ENCODE results near the gene MAGI2.

MAGI2 gene

DNA sequence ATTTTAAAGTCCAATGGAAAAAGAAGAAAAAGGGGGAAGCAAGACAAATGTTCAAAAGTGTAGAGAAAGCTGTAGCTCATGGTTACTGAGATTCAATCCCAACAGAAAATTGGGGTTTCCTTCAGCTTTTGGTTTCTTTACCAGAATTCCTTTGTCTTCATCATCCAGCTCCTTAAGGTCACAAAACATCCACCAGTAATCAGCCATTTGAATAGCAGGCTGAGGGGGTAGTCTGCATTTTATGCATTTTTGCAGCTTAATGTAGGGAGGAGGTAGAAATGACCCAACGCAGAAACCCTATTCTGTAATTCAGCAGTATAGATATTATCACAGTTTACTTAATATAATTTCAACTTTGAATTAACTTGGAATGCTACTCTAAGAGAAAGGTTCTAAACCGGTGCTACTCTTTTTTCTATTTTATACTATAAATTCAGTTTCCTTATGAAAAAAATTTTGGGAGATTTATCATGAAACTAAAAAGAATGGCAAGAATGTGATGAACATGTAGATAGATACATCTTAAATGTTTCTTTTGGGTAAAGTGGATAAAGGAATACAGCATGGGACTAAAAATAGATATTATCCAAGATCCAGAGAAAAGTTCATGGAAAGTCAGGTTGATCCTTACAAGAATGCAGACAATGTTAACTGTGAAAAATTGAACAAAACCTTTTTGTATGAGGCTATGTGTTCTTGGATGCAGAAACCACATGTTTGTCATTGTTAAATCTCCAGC lies 1058.0 kb downstream of the MAGI2 start:
- Histone ChIP-seq H3K27me3 (ENCODE audit: control insufficient read depth in 1 of 2, insufficient read depth in 2 of 2, low read length in 2 of 2) (no peaks in the 10 kb centered on the region), H3K27ac (ENCODE audit: low read length) (no peak overlapping the region), H3K4me3 (ENCODE audit: low read length in 2 of 2) (no peak overlapping the region), H3K4me1 (ENCODE audit: control insufficient read depth, insufficient read depth, low read length) (no peaks in the 10 kb centered on the region), H3K9ac (ENCODE audit: low read length in 2 of 2) (no peak overlapping the region), H3K9me3 (ENCODE audit: control insufficient read depth in 2 of 2, low read length in 2 of 2) (no peaks in the 10 kb centered on the region), H3K36me3 (ENCODE audit: control insufficient read depth in 2 of 2, insufficient read depth in 2 of 2, low read length in 2 of 2) (no peaks in the 10 kb centered on the region)

DNA sequence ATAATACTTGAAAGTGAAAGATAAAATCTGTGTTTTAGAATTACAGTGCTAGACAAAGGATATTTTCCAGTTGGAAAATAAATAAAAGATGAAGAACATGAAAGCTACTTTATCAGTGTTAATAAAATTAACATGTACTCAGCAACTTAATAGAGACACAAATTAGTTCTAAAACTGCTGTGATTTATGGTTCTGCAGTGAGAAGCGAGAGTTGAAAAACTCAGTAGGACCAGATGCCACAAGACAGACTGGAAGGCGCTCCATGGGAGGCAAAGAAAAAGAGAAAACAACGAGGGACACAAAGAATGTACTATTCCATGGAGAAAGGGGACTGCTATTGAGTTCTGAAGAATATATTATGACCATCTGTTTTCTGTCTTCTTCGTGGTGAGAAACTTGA lies 1064.4 kb downstream of the MAGI2 start:
- Histone ChIP-seq H3K9me3 (ENCODE audit: control insufficient read depth in 2 of 2, low read length in 2 of 2) (no peaks in the 10 kb centered on the region), H3K4me3 (ENCODE audit: low read length in 2 of 2) (no peak overlapping the region), H3K27me3 (ENCODE audit: control insufficient read depth in 1 of 2, insufficient read depth in 2 of 2, low read length in 2 of 2) (no peaks in the 10 kb centered on the region), H3K4me1 (ENCODE audit: control insufficient read depth, insufficient read depth, low read length) (no peaks in the 10 kb centered on the region), H3K27ac (ENCODE audit: low read length) (no peak overlapping the region), H3K9ac (ENCODE audit: low read length in 2 of 2) (no peak overlapping the region), H3K36me3 (ENCODE audit: control insufficient read depth in 2 of 2, insufficient read depth in 2 of 2, low read length in 2 of 2) (no peaks in the 10 kb centered on the region)

DNA sequence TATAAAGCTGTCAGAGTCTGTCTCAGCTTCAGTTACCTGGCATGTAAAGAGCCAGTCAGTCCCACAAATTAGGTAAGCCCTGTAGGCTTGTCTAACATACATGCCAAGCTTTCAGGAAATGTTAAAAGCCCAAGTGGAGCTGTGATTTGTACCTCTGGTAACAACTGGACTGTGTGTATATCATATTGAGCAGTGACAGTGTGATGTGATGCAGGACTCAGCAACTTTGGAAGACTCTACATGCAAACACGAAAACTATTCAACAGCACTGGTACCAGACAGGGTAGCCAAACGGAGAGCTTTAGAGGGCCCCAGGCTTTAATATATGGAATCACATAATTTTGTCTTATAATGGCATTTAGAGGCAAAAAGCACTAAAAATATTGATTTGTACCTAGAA lies 1066.9 kb downstream of the MAGI2 start:
- no peaks in the 10 kb centered on the region for H3K9me3 ChIP-seq (ENCODE audit: control insufficient read depth in 2 of 2, low read length in 2 of 2)
- no peak overlapping the region for H3K9ac ChIP-seq (ENCODE audit: low read length in 2 of 2)
- no peaks in the 10 kb centered on the region for H3K27me3 ChIP-seq (ENCODE audit: control insufficient read depth in 1 of 2, insufficient read depth in 2 of 2, low read length in 2 of 2)
- no peak overlapping the region for H3K4me3 ChIP-seq (ENCODE audit: low read length in 2 of 2)
- H3K4me1 ChIP-seq (ENCODE audit: control insufficient read depth, insufficient read depth, low read length), result no peaks in the 10 kb centered on the region
- no peak overlapping the region for H3K27ac ChIP-seq (ENCODE audit: low read length)
- no peaks in the 10 kb centered on the region for H3K36me3 ChIP-seq (ENCODE audit: control insufficient read depth in 2 of 2, insufficient read depth in 2 of 2, low read length in 2 of 2)

DNA sequence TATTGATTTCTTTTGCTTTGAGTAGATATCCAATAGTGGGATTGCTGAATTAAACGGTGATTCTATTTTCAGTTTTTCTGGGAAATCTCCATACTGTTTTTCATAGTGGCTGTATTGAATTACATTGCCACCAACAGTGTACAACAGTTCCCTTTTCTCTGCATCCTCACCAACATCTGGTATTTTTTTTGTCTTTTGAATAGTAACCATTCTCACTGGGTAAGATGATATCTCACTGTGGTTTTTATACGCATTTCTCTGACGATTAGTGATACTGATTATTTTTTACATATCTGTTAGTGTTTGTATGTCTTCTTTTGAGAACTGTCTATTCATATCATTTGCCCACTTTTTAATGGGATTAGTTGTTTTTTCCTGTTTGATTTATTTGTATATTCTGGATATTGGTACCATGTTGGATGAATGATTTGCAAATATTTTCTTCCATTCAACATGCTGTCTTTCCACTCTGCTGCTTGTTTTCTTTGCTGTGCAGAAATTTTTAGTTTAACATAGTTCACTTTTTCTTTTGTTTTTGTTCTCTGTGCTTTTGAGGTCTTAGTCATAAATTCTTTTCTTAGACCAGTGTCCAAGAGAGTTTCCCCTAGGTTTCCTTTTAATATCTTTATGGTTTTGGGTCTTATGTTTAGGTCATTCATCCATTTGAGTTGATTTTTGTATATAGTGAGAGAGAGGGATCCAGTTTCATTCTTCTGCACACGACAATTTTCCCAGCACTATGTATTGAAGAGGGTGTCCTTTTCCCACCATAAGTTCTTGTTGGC lies 1070.2 kb downstream of the MAGI2 start:
- H3K27me3 ChIP-seq (ENCODE audit: control insufficient read depth in 1 of 2, insufficient read depth in 2 of 2, low read length in 2 of 2), result no peaks in the 10 kb centered on the region
- no peaks in the 10 kb centered on the region for H3K4me1 ChIP-seq (ENCODE audit: control insufficient read depth, insufficient read depth, low read length)
- no peaks in the 10 kb centered on the region for H3K36me3 ChIP-seq (ENCODE audit: control insufficient read depth in 2 of 2, insufficient read depth in 2 of 2, low read length in 2 of 2)
- H3K4me3 ChIP-seq (ENCODE audit: low read length in 2 of 2), result no peak overlapping the region
- no peak overlapping the region for H3K27ac ChIP-seq (ENCODE audit: low read length)
- H3K9ac ChIP-seq (ENCODE audit: low read length in 2 of 2), result no peak overlapping the region
- no peaks in the 10 kb centered on the region for H3K9me3 ChIP-seq (ENCODE audit: control insufficient read depth in 2 of 2, low read length in 2 of 2)

DNA sequence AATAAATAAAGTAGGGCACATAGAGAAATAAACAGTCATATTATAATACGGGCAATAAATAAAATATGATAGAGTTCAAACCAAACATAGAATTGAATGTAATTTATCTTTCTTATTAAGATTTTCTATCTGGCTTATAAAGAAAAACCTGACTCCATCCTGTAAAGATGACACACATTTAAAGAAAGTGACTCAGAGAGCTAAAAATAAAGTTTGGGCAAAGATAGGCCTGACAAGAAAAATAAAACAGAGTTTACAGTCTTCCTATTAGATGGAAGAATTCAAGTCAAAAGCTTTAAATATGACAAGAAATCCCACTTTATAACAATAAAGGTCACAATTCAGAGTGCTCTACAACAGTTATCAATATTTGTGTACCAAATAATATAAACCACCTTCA lies 1074.3 kb downstream of the MAGI2 start:
- H3K36me3 ChIP-seq (ENCODE audit: control insufficient read depth in 2 of 2, insufficient read depth in 2 of 2, low read length in 2 of 2), result no peaks in the 10 kb centered on the region
- no peak overlapping the region for H3K27ac ChIP-seq (ENCODE audit: low read length)
- H3K4me1 ChIP-seq (ENCODE audit: control insufficient read depth, insufficient read depth, low read length), result no peaks in the 10 kb centered on the region
- no peak overlapping the region for H3K4me3 ChIP-seq (ENCODE audit: low read length in 2 of 2)
- H3K27me3 ChIP-seq (ENCODE audit: control insufficient read depth in 1 of 2, insufficient read depth in 2 of 2, low read length in 2 of 2), result no peaks in the 10 kb centered on the region
- H3K9ac ChIP-seq (ENCODE audit: low read length in 2 of 2), result no peak overlapping the region
- no peaks in the 10 kb centered on the region for H3K9me3 ChIP-seq (ENCODE audit: control insufficient read depth in 2 of 2, low read length in 2 of 2)

DNA sequence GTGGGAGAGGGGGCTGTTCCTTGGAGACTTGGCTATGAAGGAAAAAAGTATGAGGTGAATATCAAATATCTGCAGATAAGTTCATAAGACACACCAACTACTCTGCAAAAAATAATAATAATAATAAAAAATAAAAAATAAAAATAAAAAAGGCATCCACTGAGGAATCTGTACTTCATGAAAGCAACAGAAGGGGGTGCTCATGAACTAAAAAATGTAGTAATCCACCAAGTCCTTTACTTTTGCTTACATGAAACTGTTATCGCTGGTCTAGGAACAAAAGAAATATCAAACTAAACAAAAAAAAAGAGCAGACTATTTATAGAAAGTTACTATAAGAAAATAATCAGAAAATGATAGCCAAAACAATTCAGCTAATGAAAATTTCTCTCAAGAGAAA lies 1075.9 kb downstream of the MAGI2 start:
- no peak overlapping the region for H3K9ac ChIP-seq (ENCODE audit: low read length in 2 of 2)
- no peak overlapping the region for H3K27ac ChIP-seq (ENCODE audit: low read length)
- no peaks in the 10 kb centered on the region for H3K36me3 ChIP-seq (ENCODE audit: control insufficient read depth in 2 of 2, insufficient read depth in 2 of 2, low read length in 2 of 2)

DNA sequence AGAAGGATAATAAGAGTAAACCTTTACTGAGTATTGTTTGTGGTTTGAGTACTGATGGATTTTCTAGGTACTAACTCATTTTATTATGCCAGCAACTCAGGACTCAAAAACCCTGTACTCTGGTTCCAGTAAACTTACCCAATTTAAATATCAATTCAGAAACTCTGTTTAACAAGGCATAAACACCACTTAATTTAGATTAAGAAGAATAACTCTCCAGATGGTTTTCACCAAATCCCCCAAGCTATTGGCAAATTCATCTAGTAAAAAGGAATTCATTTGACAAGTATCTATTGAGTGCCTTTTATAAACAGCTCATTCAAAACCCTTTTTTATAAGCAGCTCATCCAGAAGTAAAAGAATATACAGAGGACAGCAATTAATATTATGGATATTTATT lies 1082.5 kb downstream of the MAGI2 start:
- Histone ChIP-seq H3K9me3 (ENCODE audit: control insufficient read depth in 2 of 2, low read length in 2 of 2) (no peaks in the 10 kb centered on the region), H3K27me3 (ENCODE audit: control insufficient read depth in 1 of 2, insufficient read depth in 2 of 2, low read length in 2 of 2) (no peaks in the 10 kb centered on the region), H3K36me3 (ENCODE audit: control insufficient read depth in 2 of 2, insufficient read depth in 2 of 2, low read length in 2 of 2) (no peaks in the 10 kb centered on the region), H3K4me1 (ENCODE audit: control insufficient read depth, insufficient read depth, low read length) (no peaks in the 10 kb centered on the region), H3K4me3 (ENCODE audit: low read length in 2 of 2) (no peak overlapping the region), H3K9ac (ENCODE audit: low read length in 2 of 2) (no peak overlapping the region), H3K27ac (ENCODE audit: low read length) (no peak overlapping the region)

More for the DNA sequence above, 1075.9 kb downstream of the MAGI2 start:
- Histone ChIP-seq H3K27me3 (ENCODE audit: control insufficient read depth in 1 of 2, insufficient read depth in 2 of 2, low read length in 2 of 2) (no peaks in the 10 kb centered on the region), H3K4me1 (ENCODE audit: control insufficient read depth, insufficient read depth, low read length) (no peaks in the 10 kb centered on the region), H3K4me3 (ENCODE audit: low read length in 2 of 2) (no peak overlapping the region), H3K9me3 (ENCODE audit: control insufficient read depth in 2 of 2, low read length in 2 of 2) (no peaks in the 10 kb centered on the region)

DNA sequence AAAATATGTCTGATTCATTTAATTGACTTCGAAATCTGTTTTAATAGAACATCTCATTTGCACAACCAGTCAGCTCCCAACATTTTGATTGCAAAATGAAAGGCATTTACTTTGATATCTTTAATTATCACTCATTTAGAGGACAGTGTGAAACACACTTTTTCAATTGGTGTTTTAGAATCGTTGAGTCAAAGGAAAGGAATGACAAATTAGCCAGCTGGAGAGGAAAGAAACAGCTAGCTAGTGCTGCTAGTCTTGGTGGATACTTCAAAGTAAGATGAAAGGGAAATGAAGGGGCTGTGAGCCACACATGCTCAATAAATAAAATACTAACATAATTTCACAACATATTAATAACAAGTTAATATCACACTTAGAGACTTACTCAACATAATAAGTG lies 1084.7 kb downstream of the MAGI2 start:
- no peak overlapping the region for H3K9ac ChIP-seq (ENCODE audit: low read length in 2 of 2)
- no peaks in the 10 kb centered on the region for H3K36me3 ChIP-seq (ENCODE audit: control insufficient read depth in 2 of 2, insufficient read depth in 2 of 2, low read length in 2 of 2)

DNA sequence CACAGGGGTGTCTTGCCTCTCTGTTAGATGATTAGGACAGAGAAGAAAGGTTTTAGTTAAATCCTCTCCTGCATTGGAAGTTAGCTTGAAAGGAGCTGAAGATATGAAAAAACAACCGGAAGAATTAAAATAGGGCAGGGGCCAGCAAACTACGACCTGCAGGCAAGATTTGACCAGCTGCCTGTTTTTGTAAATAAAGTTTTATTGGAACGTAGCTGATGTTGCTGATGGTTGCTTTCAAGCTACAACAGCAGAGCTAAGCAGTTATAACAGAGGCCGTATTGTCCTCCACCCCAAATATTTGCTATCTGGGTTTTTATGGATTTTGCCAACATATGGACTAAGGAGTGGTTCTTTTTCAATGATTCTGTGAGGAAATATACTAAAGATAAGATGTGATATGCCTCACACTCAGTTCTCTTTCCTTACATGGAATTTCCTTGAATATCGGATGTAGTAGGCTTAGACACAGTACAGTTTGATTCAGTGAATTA lies 1086.1 kb downstream of the MAGI2 start:
- Histone ChIP-seq H3K9ac (ENCODE audit: low read length in 2 of 2) (no peak overlapping the region), H3K27me3 (ENCODE audit: control insufficient read depth in 1 of 2, insufficient read depth in 2 of 2, low read length in 2 of 2) (no peaks in the 10 kb centered on the region), H3K4me3 (ENCODE audit: low read length in 2 of 2) (no peak overlapping the region), H3K27ac (ENCODE audit: low read length) (no peak overlapping the region), H3K4me1 (ENCODE audit: control insufficient read depth, insufficient read depth, low read length) (no peaks in the 10 kb centered on the region), H3K36me3 (ENCODE audit: control insufficient read depth in 2 of 2, insufficient read depth in 2 of 2, low read length in 2 of 2) (no peaks in the 10 kb centered on the region), H3K9me3 (ENCODE audit: control insufficient read depth in 2 of 2, low read length in 2 of 2) (no peaks in the 10 kb centered on the region)

More for the DNA sequence above, 1084.7 kb downstream of the MAGI2 start:
- no peak overlapping the region for H3K4me3 ChIP-seq (ENCODE audit: low read length in 2 of 2)
- H3K27ac ChIP-seq (ENCODE audit: low read length), result no peak overlapping the region
- no peaks in the 10 kb centered on the region for H3K4me1 ChIP-seq (ENCODE audit: control insufficient read depth, insufficient read depth, low read length)
- no peaks in the 10 kb centered on the region for H3K27me3 ChIP-seq (ENCODE audit: control insufficient read depth in 1 of 2, insufficient read depth in 2 of 2, low read length in 2 of 2)
- H3K9me3 ChIP-seq (ENCODE audit: control insufficient read depth in 2 of 2, low read length in 2 of 2), result no peaks in the 10 kb centered on the region

DNA sequence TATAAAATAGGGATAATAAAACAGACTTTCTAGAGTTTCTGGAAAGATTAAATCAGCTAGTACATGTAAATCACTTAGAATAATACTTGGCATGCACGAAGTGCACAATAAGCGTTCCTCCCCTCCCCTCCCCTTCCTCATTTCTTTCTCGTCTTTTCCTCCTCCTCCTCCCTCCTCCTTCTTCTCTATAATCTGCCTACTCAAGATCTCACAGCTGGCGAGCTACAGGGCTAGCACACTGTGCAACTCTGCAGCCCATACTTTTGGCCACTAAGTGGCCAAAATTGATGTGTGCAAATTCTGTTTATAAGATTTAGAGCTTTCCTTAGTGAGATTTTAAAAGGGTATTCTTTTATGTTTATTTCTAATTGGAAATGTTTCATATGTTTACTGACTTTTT lies 1089.6 kb downstream of the MAGI2 start:
- Histone ChIP-seq H3K9ac (ENCODE audit: low read length in 2 of 2) (no peak overlapping the region), H3K36me3 (ENCODE audit: control insufficient read depth in 2 of 2, insufficient read depth in 2 of 2, low read length in 2 of 2) (no peaks in the 10 kb centered on the region), H3K27me3 (ENCODE audit: control insufficient read depth in 1 of 2, insufficient read depth in 2 of 2, low read length in 2 of 2) (no peaks in the 10 kb centered on the region), H3K4me3 (ENCODE audit: low read length in 2 of 2) (no peak overlapping the region), H3K4me1 (ENCODE audit: control insufficient read depth, insufficient read depth, low read length) (no peaks in the 10 kb centered on the region), H3K27ac (ENCODE audit: low read length) (no peak overlapping the region), H3K9me3 (ENCODE audit: control insufficient read depth in 2 of 2, low read length in 2 of 2) (no peaks in the 10 kb centered on the region)

DNA sequence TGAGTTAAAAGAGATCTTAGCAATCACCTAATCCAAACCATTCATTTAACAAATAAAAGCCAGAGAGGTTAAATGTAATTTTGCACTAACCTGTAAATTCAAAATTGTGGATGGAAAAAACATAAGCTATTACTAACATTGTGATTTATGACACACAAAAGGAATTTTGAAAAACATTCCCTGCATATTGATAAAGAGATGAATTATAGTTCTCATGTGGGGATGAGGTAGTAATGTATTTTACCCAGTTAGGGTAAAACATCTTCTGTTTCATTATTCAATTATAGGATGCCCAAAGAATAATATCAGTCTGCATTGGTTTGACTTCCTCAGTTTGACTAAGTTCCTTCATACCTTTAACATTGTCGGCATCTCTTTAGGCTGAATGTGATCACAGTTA lies 1093.6 kb downstream of the MAGI2 start:
- Histone ChIP-seq H3K27ac (ENCODE audit: low read length) (no peak overlapping the region), H3K9me3 (ENCODE audit: control insufficient read depth in 2 of 2, low read length in 2 of 2) (no peaks in the 10 kb centered on the region), H3K9ac (ENCODE audit: low read length in 2 of 2) (no peak overlapping the region), H3K36me3 (ENCODE audit: control insufficient read depth in 2 of 2, insufficient read depth in 2 of 2, low read length in 2 of 2) (no peaks in the 10 kb centered on the region), H3K27me3 (ENCODE audit: control insufficient read depth in 1 of 2, insufficient read depth in 2 of 2, low read length in 2 of 2) (no peaks in the 10 kb centered on the region), H3K4me3 (ENCODE audit: low read length in 2 of 2) (no peak overlapping the region), H3K4me1 (ENCODE audit: control insufficient read depth, insufficient read depth, low read length) (no peaks in the 10 kb centered on the region)
